Sigmoid colon (tissue), 4 donors: Measurements from ENCODE around the gene MATN4.

ENCODE experiments used
- CTCF ChIP-seq, 4 experiments: fragments of 450-650 bp in 3 of 4; fragments of 200-600 bp in 1 of 4; IDR thresholded peaks; one replicate each; pipeline ENCODE4 v1.5.1; 2016 to 2019; ENCODE audit warnings: antibody characterized with exemption in 4 of 4, mild to moderate bottlenecking in 3 of 4, moderate library complexity in 2 of 4
- EP300 ChIP-seq, 4 donors: sonication (generic); formaldehyde crosslinking; IDR thresholded peaks; one replicate each; pipeline ENCODE4 v1.6.1; 2017; ENCODE audit warnings: antibody characterized with exemption in 4 of 4
- POLR2A ChIP-seq, 2 donors: fragments of 450-650 bp; IDR thresholded peaks; one replicate each; pipeline ENCODE4 v1.6.1; 2016; ENCODE audit warnings: antibody characterized with exemption in 2 of 2, mild to moderate bottlenecking in 2 of 2, moderate library complexity in 2 of 2
- POLR2AphosphoS5 ChIP-seq, 4 donors: sonication (generic); formaldehyde crosslinking; IDR thresholded peaks; one replicate each; pipeline ENCODE4 v1.6.1; 2017; ENCODE audit warnings: antibody characterized with exemption in 4 of 4

- TF ChIP-seq POLR2A (IDR thresholded peaks at IDR 0.05) = no peak
- no peak for TF ChIP-seq CTCF (IDR thresholded peaks at IDR 0.05)
- TF ChIP-seq POLR2AphosphoS5 (IDR thresholded peaks at IDR 0.05) = no peak
- TF ChIP-seq EP300 (IDR thresholded peaks at IDR 0.05) = no peak
Observed at GRCh38 chr20:45282700-45283550, 25.2 kb downstream of the MATN4 start.
